Endodermal cell (in vitro differentiated cells): Measurements from ENCODE around the gene SPINT3. TPM values are rescaled to one million over a fixed set of nuclear protein-coding genes. Genes with fewer than 3 reads are reported as not detected.

Source experiments
- DNase-seq: peaks from one replicate; pipeline ENCODE4 v3.0.0-alpha.2; 2017
- H3K27ac ChIP-seq: 2 replicates; pipeline ENCODE4 v1.5.1; 2013; ENCODE audit warnings: mild to moderate bottlenecking, low read depth, low read length, moderate library complexity
- H3K27me3 ChIP-seq: 2 replicates; pipeline ENCODE4 v1.6.1; 2013; ENCODE audit warnings: mild to moderate bottlenecking, low read length, moderate library complexity; ENCODE audit not compliant: insufficient read depth, control insufficient read depth, poor library complexity, severe bottlenecking
- H3K36me3 ChIP-seq: 2 replicates; pipeline ENCODE4 v1.7.0; 2013; ENCODE audit warnings: mild to moderate bottlenecking, low read length, moderate library complexity; ENCODE audit not compliant: control insufficient read depth, insufficient read depth
- H3K4me1 ChIP-seq: one replicate; pipeline ENCODE4 v1.7.0; 2013; ENCODE audit warnings: low read length; ENCODE audit not compliant: control insufficient read depth, insufficient read depth
- H3K4me3 ChIP-seq: 2 replicates; pipeline ENCODE4 v1.5.1; 2013; ENCODE audit warnings: mild to moderate bottlenecking, low read length, moderate library complexity
- H3K9ac ChIP-seq: 2 replicates; pipeline ENCODE4 v1.6.1; 2013; ENCODE audit warnings: mild to moderate bottlenecking, low read length, moderate library complexity; ENCODE audit not compliant: poor library complexity, severe bottlenecking; ENCODE audit errors: extremely low read depth
- H3K9me3 ChIP-seq: 2 replicates; pipeline ENCODE4 v1.6.1; 2013; ENCODE audit warnings: mild to moderate bottlenecking, low read length, moderate library complexity; ENCODE audit not compliant: control insufficient read depth
- H3K27ac Mint-ChIP-seq: 2 replicates; pipeline ENCODE4 v1.8.0; 2020; ENCODE audit warnings: mixed read lengths
- H3K27me3 Mint-ChIP-seq: 2 replicates; pipeline ENCODE4 v1.8.0; 2021; ENCODE audit warnings: mild to moderate bottlenecking, mixed read lengths; ENCODE audit not compliant: insufficient read depth
- H3K36me3 Mint-ChIP-seq: 2 replicates; pipeline ENCODE4 v1.8.0; 2020; ENCODE audit warnings: low read depth, mixed read lengths
- H3K4me1 Mint-ChIP-seq: 2 replicates; pipeline ENCODE4 v1.8.0; 2020; ENCODE audit warnings: mixed read lengths
- H3K4me3 Mint-ChIP-seq: 2 replicates; pipeline ENCODE4 v1.8.0; 2020; ENCODE audit warnings: mild to moderate bottlenecking, moderate library complexity, mixed read lengths
- H3K9me3 Mint-ChIP-seq: 2 replicates; pipeline ENCODE4 v1.8.0; 2020; ENCODE audit warnings: mild to moderate bottlenecking, mixed read lengths
- WGBS, 2 experiments: methylation state at CpG; one replicate each; pipeline versions ENCODE4 v1.1.5 to v1.1.7; 2013; ENCODE audit warnings: missing lambda C conversion rate in 2 of 2, mixed read lengths in 1 of 2; ENCODE audit not compliant: insufficient coverage in 1 of 2, insufficient read length in 1 of 2; 5-methylcytosine and 5-hydroxymethylcytosine counted together
- total RNA-seq, 2 donors: library from RNA; stranded (reverse); fragmentation: NEBNext Ultra II Directional in 1 of 2; extraction: Animal tissue kit (Norgen Biotek cat#: 25700) in 1 of 2; gene quantifications; 2 replicates in 1 of 2; 3 replicates in 1 of 2; pipeline ENCODE4 v1.2.1, GENCODE V29; 2021
- TF ChIP-seq, protein P1 (sequence below): fragments of 200-600 bp; sonication (generic); conservative IDR thresholded peaks from 2 replicates; pipeline ENCODE4 v1.5.0; 2021; ENCODE audit warnings: antibody characterized with exemption, mild to moderate bottlenecking

Gene SPINT3
- total RNA-seq, 2 donors from 2014 or later, result not detected

DNA sequence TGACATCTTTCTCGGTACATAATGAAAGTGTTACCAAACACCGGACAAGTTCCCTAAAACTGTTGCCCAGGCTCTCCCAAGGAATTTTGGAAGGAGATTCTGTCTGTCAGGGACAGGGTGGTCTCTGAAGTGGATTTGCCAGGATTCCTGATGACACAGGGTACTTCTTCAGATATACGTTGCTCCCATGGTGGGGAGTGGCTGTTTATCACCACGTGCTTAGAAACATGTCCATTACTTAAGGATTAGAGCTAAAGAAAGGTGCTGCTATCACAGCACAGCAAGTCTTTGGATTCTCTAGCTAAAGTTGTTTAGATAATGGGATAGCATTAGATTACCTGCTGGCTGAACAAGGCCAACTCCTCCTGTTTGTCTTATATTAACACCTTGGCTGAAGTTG lies 6.3 kb downstream of the SPINT3 start:
- no peaks in the 10 kb centered on the region for H3K36me3 ChIP-seq
- H3K4me1 Mint-ChIP-seq, result peaks cover 21% of the 10 kb centered on the region
- H3K4me1 ChIP-seq, result peaks cover 7% of the 10 kb centered on the region
- peaks cover 86% of the 10 kb centered on the region for H3K27me3 ChIP-seq
- peaks cover 20% of the 10 kb centered on the region for H3K9me3 ChIP-seq
- no peak overlapping the region for H3K4me3 ChIP-seq
- H3K27ac Mint-ChIP-seq, result no peak overlapping the region
- H3K4me3 Mint-ChIP-seq, result no peak overlapping the region
- TF ChIP-seq, protein P1, sequence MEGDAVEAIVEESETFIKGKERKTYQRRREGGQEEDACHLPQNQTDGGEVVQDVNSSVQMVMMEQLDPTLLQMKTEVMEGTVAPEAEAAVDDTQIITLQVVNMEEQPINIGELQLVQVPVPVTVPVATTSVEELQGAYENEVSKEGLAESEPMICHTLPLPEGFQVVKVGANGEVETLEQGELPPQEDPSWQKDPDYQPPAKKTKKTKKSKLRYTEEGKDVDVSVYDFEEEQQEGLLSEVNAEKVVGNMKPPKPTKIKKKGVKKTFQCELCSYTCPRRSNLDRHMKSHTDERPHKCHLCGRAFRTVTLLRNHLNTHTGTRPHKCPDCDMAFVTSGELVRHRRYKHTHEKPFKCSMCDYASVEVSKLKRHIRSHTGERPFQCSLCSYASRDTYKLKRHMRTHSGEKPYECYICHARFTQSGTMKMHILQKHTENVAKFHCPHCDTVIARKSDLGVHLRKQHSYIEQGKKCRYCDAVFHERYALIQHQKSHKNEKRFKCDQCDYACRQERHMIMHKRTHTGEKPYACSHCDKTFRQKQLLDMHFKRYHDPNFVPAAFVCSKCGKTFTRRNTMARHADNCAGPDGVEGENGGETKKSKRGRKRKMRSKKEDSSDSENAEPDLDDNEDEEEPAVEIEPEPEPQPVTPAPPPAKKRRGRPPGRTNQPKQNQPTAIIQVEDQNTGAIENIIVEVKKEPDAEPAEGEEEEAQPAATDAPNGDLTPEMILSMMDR, result no peak
- no peak overlapping the region for H3K9ac ChIP-seq
- no peak overlapping the region for H3K27ac ChIP-seq
- 57 to 63% methylated on average over 4 of the region's 4 CpGs for WGBS, 2 experiments
- DNase-seq, result peak; percentile 59
- peaks cover 23% of the 10 kb centered on the region for H3K9me3 Mint-ChIP-seq
- peaks cover 85% of the 10 kb centered on the region for H3K27me3 Mint-ChIP-seq
- peaks cover 7% of the 10 kb centered on the region for H3K36me3 Mint-ChIP-seq

GRCh38 chr20:45508068-45508886 lies 7.1 kb downstream of the SPINT3 start:
- Histone ChIP-seq H3K4me1 (peaks cover 7% of the 10 kb centered on the region), H3K9ac (no peak overlapping the region), H3K9me3 (peaks cover 20% of the 10 kb centered on the region), H3K4me3 (no peak overlapping the region), H3K36me3 (no peaks in the 10 kb centered on the region), H3K27ac (no peak overlapping the region), H3K27me3 (peaks cover 86% of the 10 kb centered on the region)
- 91 to 92% methylated on average over 6 to 7 of the region's 7 CpGs for WGBS, 2 experiments
- TF ChIP-seq, protein P1, result no peak
- Mint-ChIP-seq H3K27me3 (peaks cover 81% of the 10 kb centered on the region), H3K4me1 (peaks cover 21% of the 10 kb centered on the region), H3K9me3 (peaks cover 23% of the 10 kb centered on the region), H3K36me3 (peaks cover 7% of the 10 kb centered on the region), H3K4me3 (no peak overlapping the region), H3K27ac (no peak overlapping the region)
- DNase-seq, result no peak

DNA sequence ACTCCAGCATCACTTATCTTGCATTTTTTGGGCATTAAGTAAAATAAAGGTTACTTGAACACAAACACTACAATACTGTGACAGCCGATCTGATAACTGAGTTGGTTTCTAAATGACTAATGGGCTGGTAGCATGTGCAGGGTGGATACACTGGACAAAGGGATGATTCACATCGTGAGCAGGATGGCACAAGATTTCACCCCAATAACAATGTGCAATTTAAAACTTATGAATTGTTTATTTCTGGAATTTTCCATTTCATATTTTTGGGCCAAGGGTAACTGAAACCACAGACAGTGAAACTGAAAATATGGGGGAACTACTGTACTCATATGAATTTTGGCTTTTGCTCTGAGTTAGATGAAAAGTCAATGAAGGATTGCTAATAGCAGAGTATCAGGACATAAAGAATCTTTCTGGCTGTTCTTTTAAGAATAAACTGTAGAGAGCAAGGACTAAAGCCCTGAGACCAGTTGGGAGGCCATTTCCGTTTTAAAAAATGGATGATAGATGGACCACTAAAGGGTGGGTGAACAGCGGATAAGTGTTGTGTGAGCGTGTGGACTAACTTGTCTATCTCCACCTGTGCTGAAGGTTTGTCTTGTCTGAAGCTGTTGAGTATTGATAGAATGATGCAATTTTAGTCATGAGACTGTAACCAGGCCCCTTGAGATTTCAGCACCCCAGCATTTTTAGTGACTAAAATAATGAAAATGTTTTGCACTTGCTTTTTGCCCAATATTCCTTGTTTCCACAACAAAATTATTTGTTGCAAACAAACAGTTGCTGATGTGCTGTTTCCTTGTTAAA lies 8.2 kb downstream of the SPINT3 start:
- H3K9ac ChIP-seq, result no peak overlapping the region
- no peak for DNase-seq
- no peak overlapping the region for H3K4me3 Mint-ChIP-seq
- peaks cover 20% of the 10 kb centered on the region for H3K9me3 ChIP-seq
- H3K27me3 Mint-ChIP-seq, result peaks cover 80% of the 10 kb centered on the region
- H3K27ac Mint-ChIP-seq, result no peak overlapping the region
- no peak overlapping the region for H3K27ac ChIP-seq
- H3K4me1 ChIP-seq, result peaks cover 7% of the 10 kb centered on the region
- peaks cover 23% of the 10 kb centered on the region for H3K9me3 Mint-ChIP-seq
- H3K4me3 ChIP-seq, result no peak overlapping the region
- WGBS, 2 experiments, result 85 to 91% methylated on average over 4 to 5 of the region's 5 CpGs
- H3K4me1 Mint-ChIP-seq, result peaks cover 21% of the 10 kb centered on the region
- H3K36me3 Mint-ChIP-seq, result peaks cover 7% of the 10 kb centered on the region
- H3K27me3 ChIP-seq, result peaks cover 86% of the 10 kb centered on the region
- no peaks in the 10 kb centered on the region for H3K36me3 ChIP-seq
- TF ChIP-seq, protein P1, result no peak
